ENCODE measurements around the gene NCOA1.
A peak's percentile ranks its signal among the peaks of the same experiment; 100 is the strongest.
"Not testable (repeated sequence)": the region's sequence is repeated elsewhere in the genome, so short reads cannot be mapped to it uniquely, and the experiment has no call there.

The NCOA1 gene

DNA sequence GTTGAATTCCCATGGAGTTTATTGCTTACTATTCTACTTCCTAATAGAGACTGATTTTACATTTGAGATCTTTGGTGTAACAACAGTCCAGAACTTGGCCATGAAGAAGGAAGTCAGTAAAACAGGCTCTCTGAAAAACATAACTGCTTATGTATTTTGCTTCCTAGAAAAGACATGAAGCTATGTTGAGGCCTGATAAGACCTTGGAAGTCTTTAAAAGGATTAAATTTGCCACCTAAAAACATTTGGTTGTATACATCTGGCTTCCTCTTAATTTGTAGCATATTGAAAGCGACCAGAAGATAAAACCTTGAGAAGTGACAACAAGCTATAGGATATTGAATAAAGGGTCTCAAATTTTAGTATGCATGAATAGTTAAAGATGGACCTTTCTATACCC lies 265.7 kb downstream of the NCOA1 start:
- no peak for DNase-seq

DNA sequence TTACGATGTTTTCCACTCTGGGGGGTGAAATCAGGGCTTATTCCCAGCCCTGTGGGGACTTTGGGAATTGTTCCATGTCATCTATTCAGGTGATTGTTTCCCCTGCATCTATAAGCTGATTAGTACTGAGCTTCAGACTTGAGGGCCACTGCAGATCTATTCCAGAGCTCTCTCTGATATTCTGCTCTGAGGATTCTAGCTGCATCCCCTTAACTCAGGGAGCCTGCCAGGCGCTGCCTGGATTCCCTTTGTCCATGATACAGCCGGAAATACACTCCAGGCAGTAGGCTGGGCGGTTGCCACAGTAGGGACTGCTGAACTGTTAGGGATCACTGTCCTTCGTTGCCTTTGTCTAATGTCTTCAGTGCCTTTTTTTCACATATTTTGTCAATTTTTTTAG lies 270.8 kb downstream of the NCOA1 start:
- DNase-seq = no peak

- DNase-seq = no peak
Measured at GRCh38 chr2:24762518-24762917, 271.5 kb downstream of the NCOA1 start.

- DNase-seq = no peak
Measured at GRCh38 chr2:24763843-24764242, 272.8 kb downstream of the NCOA1 start.

DNA sequence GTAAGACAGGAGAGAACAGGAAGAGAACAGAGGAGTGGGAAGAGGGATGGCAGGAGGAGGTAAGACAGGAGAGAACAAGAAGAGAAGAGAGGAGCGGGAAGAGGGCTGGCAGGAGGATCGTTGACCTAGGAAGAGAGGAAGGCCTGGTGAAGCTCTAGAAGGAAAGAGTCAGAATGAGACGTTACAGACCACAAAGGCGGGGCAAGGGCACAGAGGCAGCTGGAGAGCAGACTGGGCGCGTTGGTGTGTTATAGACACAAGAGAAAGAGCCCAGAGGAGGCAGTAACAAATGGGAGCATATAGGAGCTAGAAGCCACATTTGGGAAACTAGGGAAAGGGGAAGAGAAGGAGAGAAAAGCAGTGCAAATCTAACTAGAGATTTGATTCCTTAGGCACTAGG lies 275.6 kb downstream of the NCOA1 start:
- DNase-seq = no peak

DNA sequence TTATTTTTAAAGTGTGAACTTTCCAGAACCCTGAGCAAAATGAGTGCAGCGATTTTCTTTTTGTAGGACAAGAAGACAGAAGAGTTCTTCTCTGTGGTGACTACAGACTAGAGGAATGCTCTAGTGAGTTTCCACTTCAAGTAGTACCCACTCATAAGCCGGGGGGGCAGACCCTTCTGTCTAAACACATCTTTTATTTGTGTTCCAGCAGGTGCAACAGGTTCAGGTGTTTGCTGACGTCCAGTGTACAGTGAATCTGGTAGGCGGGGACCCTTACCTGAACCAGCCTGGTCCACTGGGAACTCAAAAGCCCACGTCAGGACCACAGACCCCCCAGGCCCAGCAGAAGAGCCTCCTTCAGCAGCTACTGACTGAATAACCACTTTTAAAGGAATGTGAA lies 277.0 kb downstream of the NCOA1 start:
- DNase-seq = no peak

DNA sequence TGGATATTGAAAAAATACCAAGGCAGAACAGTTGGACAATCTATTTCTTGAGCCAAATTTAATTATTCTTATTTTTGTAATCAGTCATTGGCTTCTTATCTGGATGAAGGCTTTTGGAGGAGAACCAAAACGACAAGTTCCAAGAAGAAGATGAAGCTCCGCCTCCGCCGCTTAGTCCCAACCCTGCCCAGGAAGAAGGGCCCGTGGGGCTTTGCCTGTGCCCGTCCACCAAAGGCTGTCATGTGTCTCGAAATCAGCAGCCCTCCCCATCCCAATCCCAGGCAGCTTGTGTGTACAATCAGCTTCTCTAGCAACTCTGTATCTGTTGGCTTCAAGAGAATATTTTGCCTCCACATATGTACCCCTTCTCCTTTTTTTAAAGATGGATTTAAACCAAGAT lies 277.5 kb downstream of the NCOA1 start:
- DNase-seq = no peak

DNA sequence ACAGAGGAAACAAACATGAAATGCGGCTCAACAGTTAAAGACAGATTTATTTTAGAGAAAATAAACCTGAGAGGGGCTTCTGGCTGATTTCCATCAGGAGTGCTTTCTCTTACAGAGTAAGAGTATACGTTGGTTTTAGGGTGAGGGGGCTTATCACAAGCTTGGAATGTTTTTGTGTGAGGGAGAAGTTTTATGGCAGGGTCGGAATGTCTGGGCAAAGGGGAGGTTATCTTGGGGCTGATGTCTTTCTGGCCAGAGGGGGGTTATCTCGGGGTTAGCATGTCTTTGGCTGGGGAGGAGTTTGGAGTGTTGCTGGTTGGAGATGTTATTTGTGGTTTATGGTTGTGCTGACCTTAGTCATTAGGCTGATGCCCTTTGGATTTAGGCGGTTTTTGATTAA lies 280.0 kb downstream of the NCOA1 start:
- DNase-seq = no peak

DNA sequence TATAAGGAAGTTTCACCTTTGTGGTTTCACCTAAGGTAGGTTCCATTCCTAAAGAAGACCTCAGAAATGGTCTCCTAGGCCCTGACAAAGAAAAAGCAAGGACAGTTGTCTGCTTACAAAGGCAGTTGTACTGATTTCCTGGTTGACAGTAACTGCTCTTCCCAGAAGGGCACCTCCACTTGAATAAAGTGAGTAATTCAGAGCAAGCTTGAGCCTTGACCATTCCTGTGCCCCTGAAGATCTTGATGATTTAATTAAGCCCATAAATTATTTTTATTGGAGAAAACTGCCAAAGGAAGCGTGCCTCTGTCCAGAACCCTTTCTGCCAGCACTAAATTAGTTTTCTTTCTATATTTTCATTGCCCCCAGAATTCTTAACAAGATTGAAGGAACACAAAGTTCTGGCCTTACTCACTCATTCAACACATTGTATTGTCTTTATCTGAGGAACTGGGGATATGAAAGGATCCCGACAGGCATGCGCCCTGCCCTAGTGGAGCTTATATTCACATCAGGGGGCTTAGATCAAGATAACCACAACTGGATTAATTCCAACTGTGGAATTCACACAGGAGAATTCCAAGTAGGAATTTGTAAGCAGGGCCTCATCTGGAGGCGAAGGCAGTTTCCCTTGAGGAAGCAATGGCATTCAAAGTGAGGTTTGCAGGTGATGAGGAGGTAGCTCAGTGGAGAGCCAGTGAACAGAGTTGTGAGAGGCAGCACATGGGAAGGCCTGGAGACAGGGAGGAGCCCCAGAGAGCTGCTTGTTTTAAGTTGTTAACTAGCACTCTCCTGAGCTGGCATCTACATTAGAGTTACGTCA lies 280.9 kb downstream of the NCOA1 start:
- no peak for DNase-seq

GRCh38 chr2:24774373-24774772 lies 283.3 kb downstream of the NCOA1 start:
- DNase-seq = no peak

DNA sequence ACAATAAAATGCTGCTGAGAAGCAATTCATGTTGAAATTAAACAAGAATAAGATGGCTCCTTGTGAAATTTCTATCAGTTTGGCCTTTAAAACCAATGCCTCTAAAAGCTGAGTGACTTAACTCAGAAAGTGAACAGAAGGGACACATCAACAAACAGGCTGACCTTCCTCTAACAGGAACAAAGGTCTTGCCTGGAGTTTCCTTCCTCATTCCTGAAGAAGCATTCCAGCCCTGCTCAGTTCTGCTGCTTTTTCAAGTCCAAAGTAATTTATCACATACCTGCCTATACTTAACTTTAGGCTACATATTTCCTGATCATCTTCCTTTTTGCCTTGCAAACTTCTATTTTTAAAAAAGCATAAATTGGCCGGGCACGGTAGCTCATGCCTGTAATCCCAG lies 288.1 kb downstream of the NCOA1 start:
- no peak for DNase-seq

- DNase-seq = no peak
Measured at GRCh38 chr2:24783641-24784040, 292.6 kb downstream of the NCOA1 start.

DNA sequence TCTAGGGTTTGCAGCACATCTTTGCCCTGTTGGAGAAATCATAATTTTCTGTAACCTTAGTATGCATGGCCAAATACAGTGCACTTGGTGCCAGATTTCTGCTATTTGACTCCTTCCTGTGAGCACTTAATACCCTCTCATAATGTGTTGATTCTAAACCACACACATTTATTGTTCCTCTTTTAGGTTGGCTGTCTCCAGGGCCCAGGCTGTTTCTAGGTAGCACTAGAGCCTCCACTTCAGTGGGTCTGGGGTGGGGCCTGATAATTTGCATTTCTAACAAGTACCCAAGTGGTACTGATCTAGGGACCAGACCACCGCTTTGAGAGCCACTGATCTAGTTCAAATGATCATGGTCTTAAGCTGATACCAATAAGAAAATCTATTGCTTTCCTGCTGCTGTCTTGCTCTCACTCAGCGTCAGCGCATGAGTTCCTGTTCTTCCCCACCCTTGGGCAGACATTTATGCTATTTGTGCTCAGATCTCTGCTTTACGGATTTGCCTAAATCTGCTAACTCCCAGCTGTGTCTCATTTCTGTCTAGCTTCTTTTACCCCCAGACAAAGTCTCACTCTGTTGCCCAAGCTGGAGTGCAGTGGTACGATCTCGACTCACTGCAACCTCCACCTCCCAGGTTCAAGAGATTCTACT lies 294.7 kb downstream of the NCOA1 start:
- peak; percentile 46 for DNase-seq

- no peak for DNase-seq
Measured at GRCh38 chr2:24787532-24787931, 296.5 kb downstream of the NCOA1 start.

- no peak for DNase-seq
Measured at GRCh38 chr2:24788816-24789215, 297.8 kb downstream of the NCOA1 start.

- DNase-seq = no peak
Measured at GRCh38 chr2:24791452-24791851, 300.4 kb downstream of the NCOA1 start.

DNA sequence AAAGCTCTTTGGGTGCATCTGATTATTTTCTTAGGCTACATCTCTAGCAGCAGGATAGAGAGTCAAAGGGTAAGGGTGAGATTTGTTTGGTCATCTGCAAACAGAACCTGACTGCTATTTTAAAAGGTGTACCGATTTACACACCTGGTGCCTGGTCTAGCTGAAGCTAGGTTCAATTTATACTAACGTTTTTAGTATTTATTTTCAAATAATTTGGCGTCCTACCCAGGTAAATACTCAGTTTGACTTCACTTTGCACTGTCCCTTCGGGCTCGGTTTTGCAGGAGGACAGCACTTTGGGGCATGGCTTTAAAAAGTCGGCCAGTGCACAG lies 301.5 kb downstream of the NCOA1 start:
- no peak for DNase-seq

DNA sequence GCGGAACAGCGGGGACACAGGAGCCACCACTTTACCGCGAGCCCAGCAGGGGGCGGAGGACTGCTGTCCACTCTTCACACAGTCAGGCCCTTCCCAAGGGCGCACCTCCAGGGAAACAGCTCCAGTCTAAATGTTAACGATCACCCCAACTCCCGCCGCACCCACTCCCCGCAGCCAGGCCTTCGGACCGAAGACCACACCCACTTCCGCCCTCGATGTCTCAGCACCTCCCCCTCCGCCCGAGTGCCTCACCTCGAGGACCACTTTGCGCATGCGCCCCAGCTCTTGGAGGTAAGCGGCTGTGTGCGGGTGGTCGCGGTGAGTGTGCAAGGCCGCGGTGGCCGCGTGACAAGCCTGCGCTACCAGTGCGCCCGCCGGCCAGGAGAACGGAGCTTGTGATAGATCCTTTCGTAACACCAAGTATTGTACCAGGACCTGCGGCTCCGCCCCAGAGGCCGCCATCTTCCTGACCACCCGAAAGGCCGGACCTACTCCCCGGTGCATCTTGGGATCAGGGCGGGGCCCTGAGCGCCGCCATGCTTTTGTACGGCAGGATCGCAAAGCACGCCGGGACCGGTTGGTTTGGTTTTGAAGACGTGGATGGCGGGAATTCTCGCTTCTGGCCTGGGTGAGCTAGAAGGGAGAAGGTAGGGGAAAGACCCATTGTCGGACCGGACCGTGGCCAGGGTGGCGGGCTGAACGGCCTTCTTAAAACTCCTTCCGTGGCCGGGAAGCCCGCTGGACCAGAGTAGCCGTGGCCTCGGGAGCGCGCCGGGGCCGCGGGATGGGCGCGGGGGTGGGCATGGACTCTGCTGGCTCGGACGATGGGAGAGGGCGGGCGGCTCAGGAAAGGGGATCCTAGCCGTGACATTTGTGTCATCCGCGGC lies 302.1 kb downstream of the NCOA1 start, which contains the start of the genes CENPO and PTRHD1:
TSS of gene CENPO (plus strand) at position 552 of the 887 bp plus-strand sequence. CDS start 495 bp downstream, outside the sequence.
TSS of gene PTRHD1 (minus strand) at position 518 of the 887 bp plus-strand sequence. CDS start at position 504, 14 bp downstream.
- DNase-seq = peak; percentile 92

GRCh38 chr2:24793761-24794435 lies 302.8 kb downstream of the NCOA1 start:
- DNase-seq = no peak

- no peak for DNase-seq
Measured at GRCh38 chr2:24797644-24798043, 306.6 kb downstream of the NCOA1 start.

DNA sequence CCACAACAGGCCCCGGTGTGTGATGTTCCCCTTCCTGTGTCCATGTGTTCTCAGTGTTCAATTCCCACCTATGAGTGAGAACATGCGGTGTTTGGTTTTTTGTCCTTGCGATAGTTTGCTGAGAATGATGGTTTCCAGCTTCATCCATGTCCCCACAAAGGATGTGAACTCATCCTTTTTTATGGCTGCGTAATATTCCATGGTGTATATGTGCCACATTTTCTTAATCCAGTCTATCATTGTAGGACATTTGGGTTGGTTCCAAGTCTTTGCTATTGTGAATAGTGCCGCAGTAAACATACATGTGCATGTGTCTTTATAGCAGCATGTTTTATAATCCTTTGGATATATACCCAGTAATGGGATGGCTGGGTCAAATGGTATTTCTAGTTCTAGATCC lies 309.4 kb downstream of the NCOA1 start:
- not testable (repeated sequence) for DNase-seq

GRCh38 chr2:24805811-24806660 lies 315.0 kb downstream of the NCOA1 start:
- DNase-seq = not testable (repeated sequence)
